Measurements from ENCODE around the gene NANOS2.
A peak's percentile ranks its signal among the peaks of the same experiment; 100 is the strongest.
"Not testable (repeated sequence)": the region's sequence is repeated elsewhere in the genome, so short reads cannot be mapped to it uniquely, and the experiment has no call there.

The NANOS2 gene

GRCh38 chr19:45901432-45901911 lies 13.1 kb downstream of the NANOS2 start:
- TF ChIP-seq CTCF (conservative IDR thresholded peaks at IDR 0.05) (no peak), ZFX (IDR thresholded peaks at IDR 0.05) (no peak)

GRCh38 chr19:45900738-45901431 lies 13.7 kb downstream of the NANOS2 start:
- no peak overlapping the region for H3K27ac ChIP-seq

More at GRCh38 chr19:45901432-45901911, 13.1 kb downstream of the NANOS2 start:
- peak overlapping the region; percentile 70; the same call in 1 of the 2 replicates for H3K27ac ChIP-seq

GRCh38 chr19:45899919-45900589 lies 14.5 kb downstream of the NANOS2 start:
- TF ChIP-seq CTCF (conservative IDR thresholded peaks at IDR 0.05) = no peak
- TF ChIP-seq ZFX (IDR thresholded peaks at IDR 0.05) = no peak
- H3K27ac ChIP-seq = no peak overlapping the region

More at GRCh38 chr19:45900738-45901431, 13.7 kb downstream of the NANOS2 start:
- no peak for TF ChIP-seq ZFX (IDR thresholded peaks at IDR 0.05)
- TF ChIP-seq CTCF (conservative IDR thresholded peaks at IDR 0.05) = no peak

GRCh38 chr19:45899253-45899652 lies 15.3 kb downstream of the NANOS2 start:
- H3K27ac ChIP-seq = no peak overlapping the region
- TF ChIP-seq ZFX (IDR thresholded peaks at IDR 0.05) (no peak), CTCF (conservative IDR thresholded peaks at IDR 0.05) (no peak)

GRCh38 chr19:45897261-45897812 lies 17.2 kb downstream of the NANOS2 start:
- H3K27ac ChIP-seq = no peak overlapping the region
- TF ChIP-seq ZFX (IDR thresholded peaks at IDR 0.05) (no peak), CTCF (conservative IDR thresholded peaks at IDR 0.05) (no peak)

GRCh38 chr19:45895983-45896599 lies 18.5 kb downstream of the NANOS2 start:
- H3K27ac ChIP-seq = not testable (repeated sequence)

GRCh38 chr19:45895519-45895972 lies 19.0 kb downstream of the NANOS2 start:
- H3K27ac ChIP-seq = no peak overlapping the region
- TF ChIP-seq CTCF (conservative IDR thresholded peaks at IDR 0.05) = no peak
- TF ChIP-seq ZFX (IDR thresholded peaks at IDR 0.05) = no peak

Data from C4-2B (cell line).